Transverse colon (tissue), 3 donors: ENCODE results near the gene CAVIN2.

ENCODE experiments used
- CTCF ChIP-seq, 5 experiments: fragments of 200-600 bp in 3 of 5; fragments of 450-650 bp in 2 of 5; sonication (generic) in 3 of 5; IDR thresholded peaks; 1 replicate in 2 of 5; 2 replicates in 3 of 5; pipeline ENCODE4 v1.5.1; 2016 to 2017; ENCODE audit warnings: antibody characterized with exemption in 5 of 5, inconsistent platforms in 3 of 5, mild to moderate bottlenecking in 2 of 5, moderate library complexity in 1 of 5
- EP300 ChIP-seq: sonication (generic); formaldehyde crosslinking; IDR thresholded peaks from one replicate; pipeline ENCODE4 v1.6.1; 2017; ENCODE audit warnings: antibody characterized with exemption, low read depth
- POLR2A ChIP-seq: fragments of 450-650 bp; IDR thresholded peaks from one replicate; pipeline ENCODE4 v1.6.1; 2016; ENCODE audit warnings: antibody characterized with exemption, mild to moderate bottlenecking, moderate library complexity

- TF ChIP-seq CTCF (IDR thresholded peaks at IDR 0.05) (no peak), EP300 (no peak), POLR2A (no peak)
Observed at GRCh38 chr2:191860760-191861466, 14.0 kb upstream of the CAVIN2 start.
